Activated CD8-positive, alpha-beta memory T cell treated with anti-CD3 and anti-CD28 coated beads, Interleukin-2, amount 50 U/mL, for 4 hours (primary cell): ENCODE measurements around the gene GTF2H4.
A peak's percentile ranks its signal among the peaks of the same experiment; 100 is the strongest.
"Not testable (repeated sequence)": the region's sequence is repeated elsewhere in the genome, so short reads cannot be mapped to it uniquely, and the experiment has no call there.

Source experiments
- DNase-seq: peaks from one replicate; pipeline ENCODE4 v3.0.0-alpha.2; 2020

GTF2H4 gene

DNA sequence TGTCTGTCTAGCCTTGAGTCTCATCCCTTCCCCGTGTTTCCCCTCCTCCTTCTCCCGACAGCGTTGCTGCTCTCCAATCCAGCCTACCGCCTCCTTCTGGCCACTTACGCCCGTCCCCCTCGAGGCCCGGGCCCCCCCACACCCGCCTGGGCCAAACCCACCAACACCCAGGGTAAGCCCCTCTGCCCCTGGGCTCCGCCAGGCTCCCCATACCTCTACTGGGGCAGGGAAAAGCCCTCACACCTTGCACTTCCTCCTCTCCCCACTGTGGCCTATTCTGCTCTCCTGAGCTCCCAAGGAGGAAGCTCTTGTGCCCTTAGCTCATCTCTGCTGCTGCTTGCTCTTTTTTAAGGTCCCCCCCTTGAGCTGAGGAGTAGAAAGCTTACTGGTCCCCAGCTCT, 12.7 kb upstream of the GTF2H4 start:
- no peak for DNase-seq

- no peak for DNase-seq
Measured at GRCh38 chr6:30896541-30896940, 11.5 kb upstream of the GTF2H4 start.

DNA sequence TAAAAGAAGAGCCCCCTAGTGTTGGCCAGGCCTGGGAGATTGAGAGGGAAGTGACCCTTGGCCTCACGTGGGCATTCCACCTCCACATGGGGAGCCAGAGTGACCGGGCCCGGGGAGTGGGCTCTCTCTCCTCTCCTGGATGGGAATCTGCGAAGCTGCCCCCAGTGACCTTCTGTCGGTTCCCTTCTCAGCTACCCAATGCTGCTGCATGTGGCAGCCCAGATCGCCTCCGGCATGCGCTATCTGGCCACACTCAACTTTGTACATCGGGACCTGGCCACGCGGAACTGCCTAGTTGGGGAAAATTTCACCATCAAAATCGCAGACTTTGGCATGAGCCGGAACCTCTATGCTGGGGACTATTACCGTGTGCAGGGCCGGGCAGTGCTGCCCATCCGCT, 10.1 kb upstream of the GTF2H4 start:
- no peak for DNase-seq

DNA sequence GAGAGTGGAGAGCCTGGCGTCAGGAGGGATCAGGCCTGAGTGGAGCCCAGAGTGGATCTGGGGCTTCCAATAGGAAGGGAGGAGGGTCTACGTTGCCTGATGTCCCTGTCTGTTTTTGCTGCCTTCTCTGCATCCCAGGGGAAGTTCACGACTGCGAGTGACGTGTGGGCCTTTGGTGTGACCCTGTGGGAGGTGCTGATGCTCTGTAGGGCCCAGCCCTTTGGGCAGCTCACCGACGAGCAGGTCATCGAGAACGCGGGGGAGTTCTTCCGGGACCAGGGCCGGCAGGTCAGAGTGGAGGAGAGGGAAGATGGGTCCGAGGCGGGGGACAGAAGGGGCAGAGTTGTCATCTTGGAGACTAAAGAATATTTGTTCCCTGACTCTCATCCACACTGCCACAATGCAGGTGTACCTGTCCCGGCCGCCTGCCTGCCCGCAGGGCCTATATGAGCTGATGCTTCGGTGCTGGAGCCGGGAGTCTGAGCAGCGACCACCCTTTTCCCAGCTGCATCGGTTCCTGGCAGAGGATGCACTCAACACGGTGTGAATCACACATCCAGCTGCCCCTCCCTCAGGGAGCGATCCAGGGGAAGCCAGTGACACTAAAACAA, 9.2 kb upstream of the GTF2H4 start:
- no peak for DNase-seq

- no peak for DNase-seq
Measured at GRCh38 chr6:30900863-30901417, 7.1 kb upstream of the GTF2H4 start.

GRCh38 chr6:30901436-30901835, 6.6 kb upstream of the GTF2H4 start:
- DNase-seq, result no peak

DNA sequence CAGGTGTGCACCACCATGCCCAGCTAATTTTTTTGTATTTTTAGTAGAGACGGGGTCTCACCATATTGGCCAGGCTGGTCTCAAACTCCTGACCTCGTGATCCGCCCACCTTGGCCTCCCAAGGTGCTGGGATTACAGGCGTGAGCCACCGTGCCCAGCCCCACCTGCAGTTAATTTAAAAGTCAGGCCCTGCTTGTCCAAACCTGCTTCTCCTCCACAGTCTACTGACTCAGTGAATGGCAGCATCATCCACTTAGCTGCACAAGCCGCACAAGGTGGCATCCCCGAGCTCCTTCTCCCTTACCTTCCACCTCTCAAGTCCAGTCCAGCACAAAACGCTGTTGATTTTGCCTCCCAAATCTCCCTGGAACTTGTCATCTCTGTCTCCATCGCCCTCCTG, 5.8 kb upstream of the GTF2H4 start:
- DNase-seq, result not testable (repeated sequence)

- no peak for DNase-seq
Measured at GRCh38 chr6:30902709-30903108, 5.3 kb upstream of the GTF2H4 start.

GRCh38 chr6:30903236-30903635, 4.8 kb upstream of the GTF2H4 start:
- no peak for DNase-seq

- not testable (repeated sequence) for DNase-seq
Measured at GRCh38 chr6:30907290-30907757, 683 bp upstream of the GTF2H4 start.

GRCh38 chr6:30908700-30909099, 693 bp downstream of the GTF2H4 start:
- no peak for DNase-seq

DNA sequence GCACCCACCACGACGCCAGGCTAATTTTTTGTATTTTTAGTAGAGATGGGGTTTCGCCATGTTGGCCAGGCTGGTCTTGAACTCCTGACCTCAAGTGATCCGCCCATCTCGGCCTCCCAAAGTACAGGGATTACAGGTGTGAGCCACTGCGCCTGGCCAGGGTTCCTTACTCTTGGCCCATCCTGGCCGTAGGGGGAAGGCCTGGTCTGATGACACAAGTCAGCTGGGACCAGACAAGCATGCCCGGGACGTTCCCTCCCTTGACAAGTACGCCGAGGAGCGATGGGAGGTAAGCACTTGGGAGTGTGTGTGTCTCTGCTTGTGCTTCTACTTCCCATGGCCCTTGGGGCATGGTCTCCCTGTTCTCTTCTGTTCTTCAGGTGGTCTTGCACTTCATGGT, 2.5 kb downstream of the GTF2H4 start:
- not testable (repeated sequence) for DNase-seq

GRCh38 chr6:30912746-30913520, 4.9 kb downstream of the GTF2H4 start:
- no peak for DNase-seq

GRCh38 chr6:30913721-30914075, 5.7 kb downstream of the GTF2H4 start:
- no peak for DNase-seq

GRCh38 chr6:30914076-30914853, 6.3 kb downstream of the GTF2H4 start, which contains the start of gene VARS2:
Gene VARS2, plus strand, starts transcription at chr6:30914238. Its CDS starts 599 bp downstream, at chr6:30914837.
- DNase-seq, result peak; percentile 84

GRCh38 chr6:30914854-30915590, 7.0 kb downstream of the GTF2H4 start:
- no peak for DNase-seq

DNA sequence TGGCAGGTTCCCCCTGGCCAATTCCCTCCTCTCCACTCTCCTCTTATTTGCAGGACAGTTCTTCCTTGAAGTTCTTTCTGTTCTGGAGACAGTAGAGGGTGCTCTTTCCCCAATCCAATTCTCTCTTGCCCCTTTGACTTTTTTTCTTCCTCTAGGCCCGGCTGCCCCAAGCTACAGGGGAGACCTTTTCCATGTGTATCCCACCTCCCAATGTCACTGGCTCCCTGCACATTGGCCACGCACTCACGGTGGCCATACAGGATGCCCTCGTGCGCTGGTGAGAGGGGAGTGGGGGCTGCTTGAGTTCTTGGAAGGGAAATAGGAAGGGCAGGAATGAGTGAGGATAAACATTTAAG, 7.6 kb downstream of the GTF2H4 start:
- no peak for DNase-seq

GRCh38 chr6:30917041-30917440, 9.0 kb downstream of the GTF2H4 start:
- DNase-seq, result no peak

- no peak for DNase-seq
Measured at GRCh38 chr6:30917487-30917886, 9.5 kb downstream of the GTF2H4 start.

GRCh38 chr6:30918670-30919069, 10.7 kb downstream of the GTF2H4 start:
- no peak for DNase-seq

GRCh38 chr6:30922447-30922852, 14.4 kb downstream of the GTF2H4 start:
- no peak for DNase-seq

GRCh38 chr6:30924040-30924627, 16.1 kb downstream of the GTF2H4 start:
- DNase-seq, result not testable (repeated sequence)
